SK-N-SH treated with all-trans-retinoic acid at 6 μM for 48 hours (cell line): Measurements from ENCODE around the gene CD200.

ENCODE experiments used
- CSDC2 ChIP-seq: fragments of 250-450 bp; sonication (Bioruptor Pico); IDR thresholded peaks from 2 replicates; pipeline ENCODE4 v1.5.0; 2020; ENCODE audit warnings: mild to moderate bottlenecking, moderate library complexity
- OSR1 ChIP-seq: fragments of 250-450 bp; sonication (Bioruptor Pico); IDR thresholded peaks from 2 replicates; pipeline ENCODE4 v1.8.0; 2022; ENCODE audit warnings: moderate library complexity, mild to moderate bottlenecking, inconsistent platforms
- RARB ChIP-seq: fragments of 250-450 bp; sonication (Bioruptor Pico); IDR thresholded peaks from 2 replicates; pipeline ENCODE4 v1.8.0; 2021; ENCODE audit warnings: mild to moderate bottlenecking, moderate library complexity
- TCF4 ChIP-seq: fragments of 250-450 bp; sonication (Bioruptor Pico); IDR thresholded peaks from 2 replicates; pipeline ENCODE4 v1.8.0; 2021; ENCODE audit warnings: mild to moderate bottlenecking, moderate library complexity, borderline replicate concordance
- TOX ChIP-seq: fragments of 250-450 bp; sonication (Bioruptor Pico); IDR thresholded peaks from 2 replicates; pipeline ENCODE4 v1.8.0; 2021; ENCODE audit warnings: mild to moderate bottlenecking, moderate library complexity, borderline replicate concordance
- ZFP3 ChIP-seq: fragments of 250-450 bp; sonication (Bioruptor Pico); IDR thresholded peaks from 2 replicates; pipeline ENCODE4 v1.5.0; 2020; ENCODE audit warnings: mild to moderate bottlenecking, moderate library complexity
- ZFP30 ChIP-seq: fragments of 450-650 bp; formaldehyde crosslinking; IDR thresholded peaks from 2 replicates; pipeline ENCODE4 v1.5.0; 2022; ENCODE audit warnings: mild to moderate bottlenecking, moderate library complexity
- TF ChIP-seq, protein P1 (sequence below): fragments of 250-450 bp; sonication (Bioruptor Pico); IDR thresholded peaks from 2 replicates; pipeline ENCODE4 v1.5.0; 2020; ENCODE audit warnings: mild to moderate bottlenecking, moderate library complexity
- TF ChIP-seq, protein P2 (sequence below): fragments of 250-450 bp; sonication (Bioruptor Pico); IDR thresholded peaks from 2 replicates; pipeline ENCODE4 v1.8.0; 2021; ENCODE audit warnings: low read depth, mild to moderate bottlenecking, moderate library complexity, borderline replicate concordance
- TF ChIP-seq, protein P3 (sequence below): fragments of 250-450 bp; sonication (Bioruptor Pico); IDR thresholded peaks from 2 replicates; pipeline ENCODE4 v1.8.0; 2020; ENCODE audit warnings: mild to moderate bottlenecking, moderate library complexity, borderline replicate concordance

DNA sequence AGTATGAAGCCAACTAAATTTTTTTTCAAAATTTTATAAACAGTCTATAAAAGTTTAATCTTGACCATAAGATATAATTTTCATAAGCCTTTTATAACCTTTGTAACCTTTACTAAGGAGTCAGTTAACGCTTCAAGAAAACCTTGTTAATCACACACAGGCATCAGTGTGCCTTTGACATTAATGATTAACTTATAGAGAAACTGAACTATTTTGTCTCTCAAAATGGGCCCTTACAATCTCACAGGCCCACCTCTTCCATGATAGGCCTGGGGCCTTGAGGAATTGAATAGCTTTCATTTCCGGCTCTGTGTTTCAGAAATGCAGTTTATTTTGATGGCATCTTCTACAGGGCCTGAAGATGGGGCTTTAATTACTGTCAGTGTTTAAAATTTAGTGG lies 70.1 kb downstream of the CD200 start:
- no peak for TF ChIP-seq TOX (CRISPR knock-in tag)
- no peak for TF ChIP-seq ZFP30 (CRISPR knock-in tag)
- TF ChIP-seq ZFP3 (CRISPR knock-in tag), result no peak
- TF ChIP-seq, protein P1, sequence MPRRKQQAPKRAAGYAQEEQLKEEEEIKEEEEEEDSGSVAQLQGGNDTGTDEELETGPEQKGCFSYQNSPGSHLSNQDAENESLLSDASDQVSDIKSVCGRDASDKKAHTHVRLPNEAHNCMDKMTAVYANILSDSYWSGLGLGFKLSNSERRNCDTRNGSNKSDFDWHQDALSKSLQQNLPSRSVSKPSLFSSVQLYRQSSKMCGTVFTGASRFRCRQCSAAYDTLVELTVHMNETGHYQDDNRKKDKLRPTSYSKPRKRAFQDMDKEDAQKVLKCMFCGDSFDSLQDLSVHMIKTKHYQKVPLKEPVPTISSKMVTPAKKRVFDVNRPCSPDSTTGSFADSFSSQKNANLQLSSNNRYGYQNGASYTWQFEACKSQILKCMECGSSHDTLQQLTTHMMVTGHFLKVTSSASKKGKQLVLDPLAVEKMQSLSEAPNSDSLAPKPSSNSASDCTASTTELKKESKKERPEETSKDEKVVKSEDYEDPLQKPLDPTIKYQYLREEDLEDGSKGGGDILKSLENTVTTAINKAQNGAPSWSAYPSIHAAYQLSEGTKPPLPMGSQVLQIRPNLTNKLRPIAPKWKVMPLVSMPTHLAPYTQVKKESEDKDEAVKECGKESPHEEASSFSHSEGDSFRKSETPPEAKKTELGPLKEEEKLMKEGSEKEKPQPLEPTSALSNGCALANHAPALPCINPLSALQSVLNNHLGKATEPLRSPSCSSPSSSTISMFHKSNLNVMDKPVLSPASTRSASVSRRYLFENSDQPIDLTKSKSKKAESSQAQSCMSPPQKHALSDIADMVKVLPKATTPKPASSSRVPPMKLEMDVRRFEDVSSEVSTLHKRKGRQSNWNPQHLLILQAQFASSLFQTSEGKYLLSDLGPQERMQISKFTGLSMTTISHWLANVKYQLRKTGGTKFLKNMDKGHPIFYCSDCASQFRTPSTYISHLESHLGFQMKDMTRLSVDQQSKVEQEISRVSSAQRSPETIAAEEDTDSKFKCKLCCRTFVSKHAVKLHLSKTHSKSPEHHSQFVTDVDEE (CRISPR knock-in tag), result no peak
- TF ChIP-seq, protein P2, sequence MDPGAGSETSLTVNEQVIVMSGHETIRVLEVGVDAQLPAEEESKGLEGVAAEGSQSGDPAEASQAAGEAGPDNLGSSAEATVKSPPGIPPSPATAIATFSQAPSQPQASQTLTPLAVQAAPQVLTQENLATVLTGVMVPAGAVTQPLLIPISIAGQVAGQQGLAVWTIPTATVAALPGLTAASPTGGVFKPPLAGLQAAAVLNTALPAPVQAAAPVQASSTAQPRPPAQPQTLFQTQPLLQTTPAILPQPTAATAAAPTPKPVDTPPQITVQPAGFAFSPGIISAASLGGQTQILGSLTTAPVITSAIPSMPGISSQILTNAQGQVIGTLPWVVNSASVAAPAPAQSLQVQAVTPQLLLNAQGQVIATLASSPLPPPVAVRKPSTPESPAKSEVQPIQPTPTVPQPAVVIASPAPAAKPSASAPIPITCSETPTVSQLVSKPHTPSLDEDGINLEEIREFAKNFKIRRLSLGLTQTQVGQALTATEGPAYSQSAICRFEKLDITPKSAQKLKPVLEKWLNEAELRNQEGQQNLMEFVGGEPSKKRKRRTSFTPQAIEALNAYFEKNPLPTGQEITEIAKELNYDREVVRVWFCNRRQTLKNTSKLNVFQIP (CRISPR knock-in tag), result no peak
- TF ChIP-seq RARB (CRISPR knock-in tag), result no peak
- TF ChIP-seq, protein P3, sequence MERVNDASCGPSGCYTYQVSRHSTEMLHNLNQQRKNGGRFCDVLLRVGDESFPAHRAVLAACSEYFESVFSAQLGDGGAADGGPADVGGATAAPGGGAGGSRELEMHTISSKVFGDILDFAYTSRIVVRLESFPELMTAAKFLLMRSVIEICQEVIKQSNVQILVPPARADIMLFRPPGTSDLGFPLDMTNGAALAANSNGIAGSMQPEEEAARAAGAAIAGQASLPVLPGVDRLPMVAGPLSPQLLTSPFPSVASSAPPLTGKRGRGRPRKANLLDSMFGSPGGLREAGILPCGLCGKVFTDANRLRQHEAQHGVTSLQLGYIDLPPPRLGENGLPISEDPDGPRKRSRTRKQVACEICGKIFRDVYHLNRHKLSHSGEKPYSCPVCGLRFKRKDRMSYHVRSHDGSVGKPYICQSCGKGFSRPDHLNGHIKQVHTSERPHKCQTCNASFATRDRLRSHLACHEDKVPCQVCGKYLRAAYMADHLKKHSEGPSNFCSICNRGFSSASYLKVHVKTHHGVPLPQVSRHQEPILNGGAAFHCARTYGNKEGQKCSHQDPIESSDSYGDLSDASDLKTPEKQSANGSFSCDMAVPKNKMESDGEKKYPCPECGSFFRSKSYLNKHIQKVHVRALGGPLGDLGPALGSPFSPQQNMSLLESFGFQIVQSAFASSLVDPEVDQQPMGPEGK (CRISPR knock-in tag), result no peak
- no peak for TF ChIP-seq TCF4 (CRISPR knock-in tag)
- TF ChIP-seq CSDC2 (CRISPR knock-in tag), result no peak
- no peak for TF ChIP-seq OSR1 (CRISPR knock-in tag)
